ENCODE results near the gene NAXE.
"Not testable (repeated sequence)": the region's sequence is repeated elsewhere in the genome, so short reads cannot be mapped to it uniquely, and the experiment has no call there.

NAXE gene

DNA sequence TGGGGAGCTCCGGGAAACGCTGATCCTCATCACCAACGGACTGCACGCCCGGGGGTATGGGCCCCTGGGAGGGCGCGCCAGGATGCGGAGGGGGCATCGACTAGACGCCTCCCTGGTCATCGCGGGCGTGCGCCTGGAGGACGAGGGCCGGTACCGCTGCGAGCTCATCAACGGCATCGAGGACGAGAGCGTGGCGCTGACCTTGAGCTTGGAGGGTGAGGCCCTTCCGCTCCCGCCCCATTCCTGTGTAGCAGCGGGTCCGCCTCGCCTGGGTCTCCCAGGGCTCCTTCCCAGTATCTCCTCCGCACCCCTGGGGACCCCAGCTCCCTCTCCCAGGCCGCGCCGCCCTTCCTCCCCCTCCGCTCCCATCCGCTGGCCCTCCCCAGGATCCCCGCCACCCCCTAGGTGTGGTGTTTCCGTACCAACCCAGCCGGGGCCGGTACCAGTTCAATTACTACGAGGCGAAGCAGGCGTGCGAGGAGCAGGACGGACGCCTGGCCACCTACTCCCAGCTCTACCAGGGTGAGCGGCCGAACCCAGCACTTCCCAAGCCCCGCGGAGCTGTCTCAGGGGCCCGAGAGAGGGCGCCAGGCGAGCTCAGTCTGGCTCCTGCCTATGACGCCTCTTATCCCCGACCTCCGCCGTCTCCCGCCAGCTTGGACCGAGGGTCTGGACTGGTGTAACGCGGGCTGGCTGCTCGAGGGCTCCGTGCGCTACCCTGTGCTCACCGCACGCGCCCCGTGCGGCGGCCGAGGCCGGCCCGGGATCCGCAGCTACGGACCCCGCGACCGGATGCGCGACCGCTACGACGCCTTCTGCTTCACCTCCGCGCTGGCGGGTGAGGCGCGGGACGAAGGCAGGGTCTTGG is 32.6 kb downstream of the NAXE start:
- peak; percentile 55 for DNase-seq (ENCODE audit: low read depth)

DNA sequence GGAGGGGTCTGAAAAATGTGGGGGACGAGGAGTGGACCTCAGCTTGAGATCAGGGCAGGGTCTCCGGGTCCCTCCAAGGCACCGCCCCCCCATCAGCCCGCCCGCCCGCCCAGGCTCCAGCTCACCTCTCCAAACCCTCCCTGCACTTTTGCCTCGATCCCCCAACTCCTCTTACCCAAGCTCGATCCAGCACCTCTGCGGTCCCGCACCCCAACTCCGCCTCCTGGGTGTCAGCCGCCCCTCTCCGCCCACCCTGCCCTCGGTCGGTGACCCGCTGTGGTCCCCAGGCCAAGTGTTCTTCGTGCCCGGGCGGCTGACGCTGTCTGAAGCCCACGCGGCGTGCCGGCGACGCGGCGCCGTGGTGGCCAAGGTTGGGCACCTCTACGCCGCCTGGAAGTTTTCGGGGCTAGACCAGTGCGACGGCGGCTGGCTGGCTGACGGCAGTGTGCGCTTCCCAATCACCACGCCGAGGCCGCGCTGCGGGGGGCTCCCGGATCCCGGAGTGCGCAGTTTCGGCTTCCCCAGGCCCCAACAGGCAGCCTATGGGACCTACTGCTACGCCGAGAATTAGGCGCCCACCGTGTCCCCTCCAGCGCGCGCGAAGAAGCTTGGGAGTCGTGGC is 33.3 kb downstream of the NAXE start:
- DNase-seq (ENCODE audit: low read depth), result no peak

DNA sequence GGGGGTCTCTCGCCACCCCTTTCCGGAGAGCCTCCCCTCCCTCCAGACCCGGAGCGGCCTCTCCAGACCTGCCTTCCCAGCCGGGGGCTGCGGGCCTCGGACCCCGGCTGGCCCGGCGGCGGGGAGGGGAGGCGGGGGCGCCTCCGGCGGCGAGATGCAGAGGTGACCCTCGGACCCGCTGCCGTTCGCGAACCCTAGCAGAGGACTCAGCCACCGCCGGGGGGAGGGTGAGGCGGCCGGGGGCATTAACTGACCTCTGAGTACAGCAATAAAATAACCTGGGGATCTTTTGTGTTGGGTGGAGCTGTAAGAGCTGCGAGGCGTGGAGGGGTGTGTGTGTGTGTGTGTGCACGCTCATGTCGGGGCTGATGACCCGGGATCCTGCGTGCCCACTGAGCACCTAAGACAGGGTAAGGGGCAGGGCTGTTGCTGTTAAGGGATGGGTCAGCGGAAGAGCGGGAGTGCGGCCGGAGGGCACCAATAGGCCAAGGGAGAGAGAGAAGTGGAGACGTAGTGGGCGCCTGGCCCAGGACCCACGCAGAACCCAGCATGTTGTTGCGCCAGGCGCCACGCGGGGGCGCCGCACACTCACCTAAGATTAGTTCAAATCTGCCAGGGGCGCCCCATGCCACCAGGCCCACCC is 34.0 kb downstream of the NAXE start:
- DNase-seq (ENCODE audit: low read depth), result peak; percentile 44

DNA sequence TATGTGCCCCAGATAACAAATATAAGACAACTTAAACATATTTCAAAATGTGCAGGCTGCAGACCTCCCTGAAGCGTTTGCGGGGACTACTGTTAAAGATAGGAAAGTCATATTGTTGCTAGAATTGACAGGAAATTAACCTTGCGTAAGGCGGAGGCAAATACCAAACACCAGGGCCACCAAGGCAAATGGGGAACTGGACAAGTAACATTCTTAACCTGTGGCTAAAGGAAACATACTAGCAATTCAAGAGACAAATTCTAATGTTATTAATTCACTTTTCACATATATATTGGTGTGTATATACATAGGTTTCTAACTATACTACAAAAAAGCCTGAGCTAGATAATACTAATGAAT is 34.5 kb downstream of the NAXE start:
- no peak for DNase-seq (ENCODE audit: low read depth)

DNA sequence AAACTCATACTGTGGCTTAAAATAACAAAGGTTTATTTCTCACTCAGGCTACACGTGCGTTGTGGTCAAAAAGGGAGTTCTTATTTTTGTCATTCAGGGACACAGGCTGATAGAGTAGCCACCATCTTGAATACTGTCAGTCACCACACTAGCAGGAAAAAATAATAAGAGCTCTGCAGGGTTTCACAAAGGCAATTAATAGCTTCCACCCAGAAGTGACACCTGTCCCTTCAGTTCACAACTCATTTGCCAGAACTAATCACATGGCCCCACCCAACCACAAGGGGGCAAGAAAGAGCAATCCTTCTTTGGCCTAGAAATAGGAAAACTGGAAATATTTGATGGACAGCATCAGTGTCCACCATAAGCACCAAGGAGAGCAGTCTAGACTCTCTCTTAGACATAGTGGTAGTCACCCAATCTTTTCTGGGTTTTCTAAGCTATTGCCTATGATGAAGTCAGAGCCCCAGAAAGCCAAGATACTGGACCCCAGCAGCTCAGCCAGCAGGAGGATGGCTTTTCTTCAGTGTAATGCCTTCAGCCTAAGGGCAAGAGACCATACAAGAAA is 35.8 kb downstream of the NAXE start:
- DNase-seq (ENCODE audit: low read depth), result peak; percentile 73

DNA sequence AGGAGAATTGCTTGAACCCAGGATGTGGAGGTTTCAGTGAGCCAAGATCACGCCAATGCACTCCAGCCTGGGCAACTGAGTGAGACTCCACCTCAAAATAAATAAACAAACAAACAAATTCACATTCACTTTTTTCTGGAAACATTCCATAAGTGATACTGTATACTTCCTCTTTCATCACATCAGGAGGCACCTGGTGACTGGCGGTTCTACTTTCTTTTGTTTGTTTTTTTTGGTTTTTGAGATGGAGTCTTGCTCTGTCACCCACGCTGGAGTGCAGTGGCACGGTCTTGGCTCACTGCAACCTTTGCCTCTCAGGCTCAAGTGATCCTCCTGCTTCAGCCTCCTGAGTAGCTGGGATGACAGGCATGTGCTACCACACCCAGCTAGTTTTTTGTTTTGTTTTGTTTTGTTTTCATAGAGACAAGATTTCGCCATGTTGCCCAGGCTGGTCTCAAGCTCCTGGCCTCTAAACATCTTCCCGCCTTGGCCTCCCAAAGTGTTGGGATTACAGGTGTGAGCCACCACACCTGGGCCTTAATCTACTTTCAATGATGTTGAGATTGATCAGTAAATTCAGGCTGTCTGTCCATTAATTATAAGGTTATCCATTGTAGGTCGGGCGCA is 38.4 kb downstream of the NAXE start:
- DNase-seq (ENCODE audit: low read depth), result no peak

DNA sequence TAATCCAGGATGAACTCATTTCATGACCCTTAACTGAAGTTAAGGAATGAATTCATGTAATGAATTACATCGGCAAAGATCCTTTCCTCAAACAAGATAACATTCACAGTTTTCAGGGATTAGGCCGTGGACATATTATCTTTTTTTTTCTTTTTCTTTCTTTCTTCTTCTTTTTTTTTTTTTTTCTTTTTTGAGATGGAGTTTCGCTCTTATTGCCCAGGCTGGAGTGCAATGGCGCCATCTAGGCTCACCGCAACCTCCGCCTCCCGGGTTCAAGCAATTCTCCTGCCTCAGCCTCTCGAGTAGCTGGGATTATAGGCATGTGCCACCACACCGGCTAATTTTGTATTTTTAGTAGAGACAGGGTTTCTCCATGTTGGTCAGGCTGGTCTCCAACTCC is 39.6 kb downstream of the NAXE start:
- not testable (repeated sequence) for DNase-seq (ENCODE audit: low read depth)

DNA sequence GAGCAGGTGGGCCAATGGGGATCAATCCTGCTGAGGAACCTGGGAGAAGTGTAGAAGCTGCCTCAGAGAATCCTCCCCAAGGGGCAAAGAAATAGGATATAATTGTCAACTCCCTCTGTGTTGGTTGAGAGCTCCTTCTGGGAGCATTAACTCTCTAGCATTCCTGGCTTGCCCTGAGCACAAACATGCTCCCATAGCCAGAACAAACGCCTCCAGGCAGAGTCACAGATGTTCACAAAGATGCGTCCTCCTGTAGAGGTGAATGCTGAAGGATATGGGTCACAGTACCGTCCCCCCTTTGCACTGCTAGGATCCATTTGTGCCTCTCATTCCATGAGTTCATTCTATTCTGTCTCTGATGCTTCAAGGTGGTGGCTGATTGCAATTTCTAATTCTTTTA is 40.8 kb downstream of the NAXE start:
- no peak for DNase-seq (ENCODE audit: low read depth)

DNA sequence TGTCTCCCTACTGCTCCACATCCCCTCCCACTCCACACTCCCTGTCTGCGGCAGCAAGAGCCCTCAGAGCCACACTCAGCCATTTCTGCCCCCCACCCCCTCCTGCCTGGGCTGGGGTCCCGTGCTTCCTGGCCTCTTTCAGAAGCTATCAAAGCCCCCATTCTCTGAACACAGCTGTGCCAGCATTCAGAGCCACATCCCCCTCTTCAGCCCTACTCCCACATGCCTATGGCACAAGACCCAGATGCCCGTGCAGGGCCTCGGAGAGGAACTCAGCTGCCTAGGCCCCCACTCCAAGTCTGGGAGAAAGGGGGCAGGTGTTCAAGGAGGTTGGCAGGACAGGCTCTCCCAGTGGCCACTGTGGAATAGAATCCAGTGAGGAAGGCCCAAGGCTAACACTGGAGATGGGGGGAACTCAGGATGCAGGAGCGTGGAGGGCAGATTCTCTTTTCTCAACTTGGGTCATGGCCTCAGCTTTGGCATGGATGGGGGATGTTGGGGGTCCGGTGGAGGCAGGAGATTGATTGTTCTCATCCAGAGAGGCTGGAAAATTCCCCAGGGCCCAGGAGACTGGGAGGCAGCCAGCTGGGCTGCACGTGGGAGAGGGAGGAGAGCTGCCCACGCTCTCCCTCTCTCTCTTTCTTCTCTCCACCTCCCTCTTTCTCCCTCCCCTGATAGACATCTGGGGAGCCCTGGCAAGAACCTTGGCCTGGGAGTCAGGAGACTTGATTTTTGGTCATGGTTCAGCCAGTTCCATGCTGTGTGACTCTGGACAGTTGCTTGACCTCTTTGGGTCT is 46.8 kb downstream of the NAXE start:
- no peak for DNase-seq (ENCODE audit: low read depth)

DNA sequence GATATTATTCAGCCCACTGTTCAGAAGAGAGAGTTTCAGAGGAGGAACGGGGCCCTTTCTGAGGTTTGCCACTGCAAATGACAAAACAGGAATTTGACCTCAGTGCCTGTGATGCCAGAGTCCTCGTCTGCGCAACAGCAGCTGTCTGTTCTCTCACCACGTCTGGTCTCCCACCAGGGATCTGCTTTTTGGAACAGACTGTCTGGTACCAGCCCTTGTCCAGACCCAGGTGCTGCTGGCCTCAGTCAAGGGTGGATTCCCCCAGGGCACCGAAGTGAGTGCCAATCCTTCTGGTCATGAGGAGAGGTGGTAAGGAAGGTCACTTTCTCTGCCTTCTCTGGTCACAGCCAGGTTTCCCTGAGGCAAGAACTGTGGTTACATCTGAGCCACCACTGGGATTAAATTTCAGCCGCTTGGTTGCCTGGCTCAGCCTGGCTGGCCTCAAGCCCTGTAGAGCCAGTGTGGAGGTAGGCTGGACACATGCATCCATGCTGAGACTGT is 48.1 kb downstream of the NAXE start:
- DNase-seq (ENCODE audit: low read depth), result no peak

DNA sequence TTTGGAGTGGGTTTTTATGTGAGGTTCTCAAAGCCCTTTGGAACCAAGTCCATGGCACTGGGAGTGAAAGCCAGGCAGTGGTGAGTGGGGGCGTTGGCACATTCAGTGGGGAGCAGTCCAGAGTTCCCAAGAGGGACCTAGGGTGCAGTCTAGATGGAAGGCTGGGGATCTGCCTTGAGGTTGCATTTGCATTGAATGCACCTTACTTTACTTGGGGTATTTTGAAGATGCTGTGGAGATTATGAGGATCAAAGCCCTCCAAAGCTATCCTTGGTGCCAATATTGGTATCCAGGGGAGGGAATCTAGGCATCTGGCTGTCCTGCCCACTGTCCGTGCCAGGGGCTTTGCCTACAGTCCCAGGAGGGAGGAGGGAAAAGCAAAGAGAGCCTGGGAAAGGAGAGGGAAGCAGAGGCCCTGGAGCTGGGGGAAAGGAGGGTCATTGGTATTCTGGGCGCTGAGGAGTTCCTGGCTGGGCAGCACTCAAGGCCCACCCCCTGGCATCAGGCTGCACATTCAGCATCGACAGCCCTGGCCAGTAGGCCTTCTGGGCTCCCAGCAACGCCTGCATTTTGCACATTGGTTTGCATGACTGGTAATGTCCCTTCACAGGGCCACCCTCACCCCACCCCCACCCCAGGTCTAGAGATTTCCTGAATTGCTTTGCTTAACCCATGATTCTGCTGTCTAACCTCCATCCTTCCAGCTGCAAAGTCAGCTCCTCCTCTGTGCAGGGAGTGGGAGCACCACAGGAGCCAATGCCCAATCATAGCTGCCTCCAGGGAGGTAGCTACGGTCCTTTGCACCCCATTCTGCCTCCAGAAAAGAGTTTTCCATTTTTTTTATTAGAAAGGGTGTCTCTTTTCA is 49.5 kb downstream of the NAXE start:
- no peak for DNase-seq (ENCODE audit: low read depth)

DNA sequence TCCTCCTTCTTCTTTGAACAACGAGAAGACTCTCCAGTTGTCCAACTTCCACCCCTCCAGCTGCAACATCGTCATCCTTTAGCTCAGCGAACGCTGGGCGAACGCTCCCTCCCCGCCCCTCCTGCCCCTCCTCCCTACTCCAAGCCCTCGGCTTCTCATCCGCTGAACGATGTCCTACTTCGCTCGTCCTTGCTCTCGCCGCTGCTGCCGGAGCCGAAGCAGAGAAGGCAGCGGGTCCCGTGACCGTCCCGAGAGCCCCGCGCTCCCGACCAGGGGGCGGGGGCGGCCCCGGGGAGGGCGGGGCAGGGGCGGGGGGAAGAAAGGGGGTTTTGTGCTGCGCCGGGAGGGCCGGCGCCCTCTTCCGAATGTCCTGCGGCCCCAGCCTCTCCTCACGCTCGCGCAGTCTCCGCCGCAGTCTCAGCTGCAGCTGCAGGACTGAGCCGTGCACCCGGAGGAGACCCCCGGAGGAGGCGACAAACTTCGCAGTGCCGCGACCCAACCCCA is 50.2 kb downstream of the NAXE start, which contains the start of gene BCAN:
Gene BCAN (plus strand): TSS at position 357 of the 504 bp plus-strand sequence. CDS start 3,938 bp downstream, outside the sequence.
- no peak for DNase-seq (ENCODE audit: low read depth)

DNA sequence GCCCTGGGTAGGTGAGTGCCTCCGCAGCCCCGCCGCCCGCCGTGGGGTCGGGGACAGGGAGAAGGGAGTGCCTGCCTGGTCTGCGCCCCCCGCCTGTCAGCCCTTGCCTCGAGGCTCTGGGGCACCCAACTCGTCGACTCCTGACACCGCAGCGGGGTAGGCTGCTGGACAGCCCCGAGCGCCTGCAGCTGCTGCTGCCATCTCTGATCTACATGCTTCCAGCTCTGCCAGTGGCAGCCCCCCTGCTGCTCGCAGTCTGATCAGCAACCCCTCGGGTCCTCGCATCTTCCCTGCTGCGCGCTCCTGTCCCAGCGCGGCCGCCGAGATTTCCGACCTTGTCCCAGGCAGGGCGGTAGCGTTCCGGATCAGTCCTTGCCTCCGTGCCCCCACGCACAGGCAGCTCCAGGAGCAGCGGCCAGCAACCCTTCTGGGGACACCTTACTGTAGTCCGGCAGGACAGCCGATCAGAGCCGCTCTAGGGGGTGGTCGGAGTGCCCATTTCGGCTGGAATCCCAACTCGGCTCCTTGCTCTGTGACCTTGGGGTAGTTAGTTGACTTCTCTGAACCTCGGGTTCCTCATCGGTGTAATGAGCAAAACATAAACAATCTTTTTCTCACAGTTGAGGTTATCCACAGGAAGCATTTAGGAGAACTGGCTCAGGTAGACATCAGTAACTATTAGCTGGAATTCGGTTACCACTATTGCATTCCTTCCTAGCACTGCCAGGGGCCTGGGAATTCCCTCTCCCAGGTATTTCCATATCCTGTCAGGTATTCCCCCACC is 50.9 kb downstream of the NAXE start:
- no peak for DNase-seq (ENCODE audit: low read depth)

DNA sequence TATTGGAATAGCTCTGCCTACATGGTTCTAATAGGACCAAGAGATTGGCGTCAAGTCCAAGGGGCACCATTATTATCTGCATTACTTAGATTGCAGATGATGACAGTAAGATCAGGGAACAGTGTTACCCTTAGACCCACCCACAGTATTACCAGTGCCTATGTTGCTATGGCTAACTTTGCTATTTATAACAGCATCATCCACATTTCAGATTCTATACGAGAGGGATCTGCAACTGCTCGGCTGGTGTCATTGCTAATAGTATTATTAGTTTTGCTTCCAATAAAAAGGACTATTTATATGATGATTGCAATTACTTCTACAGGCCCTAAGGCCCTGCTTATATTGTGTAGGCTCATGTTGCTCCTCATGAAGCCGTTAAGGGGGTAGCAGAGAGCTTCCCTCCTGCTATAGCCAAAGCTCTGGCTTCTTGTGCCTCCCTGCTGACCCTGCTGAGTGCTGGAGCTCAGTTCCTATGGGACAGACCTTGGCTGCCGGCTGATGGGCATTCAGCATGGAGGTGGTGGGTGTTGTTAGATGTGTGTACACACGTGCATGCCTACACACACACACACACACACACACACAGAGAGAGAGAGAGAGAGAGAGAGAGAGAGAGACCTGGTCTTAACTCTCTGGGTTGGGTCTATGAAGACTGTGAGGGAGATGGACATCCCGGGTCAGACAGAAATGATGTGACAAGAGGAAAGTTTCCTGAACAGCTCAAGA is 51.6 kb downstream of the NAXE start:
- DNase-seq (ENCODE audit: low read depth), result no peak

DNA sequence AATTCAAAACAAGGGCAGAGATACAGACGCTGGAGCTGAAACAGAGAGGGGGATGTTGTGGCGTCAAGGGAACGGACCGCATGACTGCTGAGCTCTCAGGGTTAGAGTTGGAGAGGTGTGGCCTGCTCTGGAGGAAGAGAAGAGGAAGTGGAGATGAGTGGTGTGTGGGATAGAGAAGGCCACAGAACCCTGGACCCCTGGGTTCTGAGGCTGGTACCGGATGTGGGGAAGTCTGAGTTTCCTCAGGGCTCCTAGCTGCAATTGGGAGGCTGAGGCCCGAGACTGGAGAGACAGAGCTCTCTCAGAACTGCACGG is 52.2 kb downstream of the NAXE start:
- DNase-seq (ENCODE audit: low read depth), result no peak
